Testis (tissue), 2 donors: Measurements from ENCODE around the gene NETO1.

ENCODE experiments used
- CTCF ChIP-seq, 3 experiments: fragments of 450-650 bp in 2 of 3; fragments of 200-600 bp in 1 of 3; sonication (generic) in 1 of 3; IDR thresholded peaks; one replicate each; pipeline ENCODE4 v1.5.1; 2016 to 2019; ENCODE audit warnings: antibody characterized with exemption in 3 of 3, mild to moderate bottlenecking in 2 of 3, moderate library complexity in 1 of 3
- POLR2A ChIP-seq: fragments of 450-650 bp; IDR thresholded peaks from one replicate; pipeline ENCODE4 v1.6.1; 2017; ENCODE audit warnings: antibody characterized with exemption, mild to moderate bottlenecking, moderate library complexity

GRCh38 chr18:72847771-72848170 lies 20.0 kb downstream of the NETO1 start:
- no peak for TF ChIP-seq CTCF (IDR thresholded peaks at IDR 0.05)
- TF ChIP-seq POLR2A: no peak
